Peyer's patch (tissue), 4 donors: ENCODE data around the gene GPR149.

Experiments used
- POLR2A ChIP-seq, 2 donors: fragments of 450-650 bp; IDR thresholded peaks; one replicate each; pipeline ENCODE4 v1.5.1; 2017; ENCODE audit warnings: antibody characterized with exemption in 2 of 2, mild to moderate bottlenecking in 2 of 2, moderate library complexity in 2 of 2
- TF ChIP-seq, protein P1 (sequence below), 6 experiments: fragments of 450-650 bp in 4 of 6; fragments of 200-600 bp in 2 of 6; sonication (generic) in 1 of 6; IDR thresholded peaks; one replicate each; pipeline ENCODE4 v1.5.1; 2017 to 2019; ENCODE audit warnings: antibody characterized with exemption in 6 of 6, mild to moderate bottlenecking in 3 of 6, moderate library complexity in 1 of 6

DNA sequence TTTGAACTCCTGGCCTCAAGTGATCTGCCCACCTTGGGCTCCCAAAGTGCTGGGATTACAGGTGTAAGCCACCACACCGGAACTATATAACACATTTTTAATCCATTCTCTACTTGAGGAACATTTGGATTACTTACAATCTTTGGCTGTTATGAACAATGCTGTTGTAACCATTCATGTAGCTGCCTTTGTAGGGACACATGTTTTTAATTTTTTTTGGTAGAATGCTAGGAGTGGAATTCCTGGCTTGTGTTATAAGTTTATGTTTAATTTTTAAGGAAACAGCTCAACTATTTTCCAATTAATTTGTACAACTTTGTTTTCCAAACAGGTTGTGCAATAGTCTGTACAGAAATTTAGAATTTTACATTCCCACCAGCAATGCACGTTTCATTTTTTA lies 51.7 kb downstream of the GPR149 start:
- TF ChIP-seq, protein P1, sequence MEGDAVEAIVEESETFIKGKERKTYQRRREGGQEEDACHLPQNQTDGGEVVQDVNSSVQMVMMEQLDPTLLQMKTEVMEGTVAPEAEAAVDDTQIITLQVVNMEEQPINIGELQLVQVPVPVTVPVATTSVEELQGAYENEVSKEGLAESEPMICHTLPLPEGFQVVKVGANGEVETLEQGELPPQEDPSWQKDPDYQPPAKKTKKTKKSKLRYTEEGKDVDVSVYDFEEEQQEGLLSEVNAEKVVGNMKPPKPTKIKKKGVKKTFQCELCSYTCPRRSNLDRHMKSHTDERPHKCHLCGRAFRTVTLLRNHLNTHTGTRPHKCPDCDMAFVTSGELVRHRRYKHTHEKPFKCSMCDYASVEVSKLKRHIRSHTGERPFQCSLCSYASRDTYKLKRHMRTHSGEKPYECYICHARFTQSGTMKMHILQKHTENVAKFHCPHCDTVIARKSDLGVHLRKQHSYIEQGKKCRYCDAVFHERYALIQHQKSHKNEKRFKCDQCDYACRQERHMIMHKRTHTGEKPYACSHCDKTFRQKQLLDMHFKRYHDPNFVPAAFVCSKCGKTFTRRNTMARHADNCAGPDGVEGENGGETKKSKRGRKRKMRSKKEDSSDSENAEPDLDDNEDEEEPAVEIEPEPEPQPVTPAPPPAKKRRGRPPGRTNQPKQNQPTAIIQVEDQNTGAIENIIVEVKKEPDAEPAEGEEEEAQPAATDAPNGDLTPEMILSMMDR (IDR thresholded peaks at IDR 0.05), result no peak
- TF ChIP-seq POLR2A (IDR thresholded peaks at IDR 0.05), result no peak
